Measurements from ENCODE around the gene ARHGAP33.
A peak's percentile ranks its signal among the peaks of the same experiment; 100 is the strongest.
"Not testable (repeated sequence)": the region's sequence is repeated elsewhere in the genome, so short reads cannot be mapped to it uniquely, and the experiment has no call there.

The ARHGAP33 gene

DNA sequence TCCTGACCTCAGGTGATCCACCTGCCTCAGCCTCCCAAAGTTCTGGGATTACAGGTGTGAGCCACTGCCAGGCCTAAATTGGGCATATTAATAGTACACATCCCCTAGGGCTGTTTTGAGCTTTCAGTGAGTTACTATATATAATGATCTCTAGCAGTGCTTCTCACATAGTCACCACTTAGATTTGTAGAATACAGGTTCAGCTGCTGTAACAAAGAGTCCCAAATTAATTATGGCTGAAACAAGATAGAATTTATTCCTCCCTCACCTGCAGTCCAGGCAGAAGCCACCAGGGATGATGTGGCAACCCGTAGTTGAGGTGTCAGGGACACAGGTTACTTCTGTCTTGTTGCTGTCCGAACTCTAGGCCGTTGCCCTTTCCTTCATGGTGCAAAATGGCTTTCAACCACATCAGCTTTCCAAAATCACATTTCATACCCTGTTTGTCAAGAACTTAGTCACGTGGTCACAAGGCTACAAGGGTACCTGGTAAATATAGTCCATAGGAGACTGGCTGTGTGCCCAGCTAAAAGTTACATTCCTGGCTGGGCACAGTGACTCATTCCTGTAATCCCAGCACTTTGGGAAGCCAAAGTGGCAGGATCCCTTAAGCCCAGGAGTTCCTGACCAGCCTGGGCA is 14.5 kb upstream of the ARHGAP33 start:
- no peak for DNase-seq (ENCODE audit: low spot score)
- in situ Hi-C loops (cut with MboI; ENCODE audit: low sequenced_read_pairs, unreplicated experiment), result no loop called here
- TF ChIP-seq, protein P1, sequence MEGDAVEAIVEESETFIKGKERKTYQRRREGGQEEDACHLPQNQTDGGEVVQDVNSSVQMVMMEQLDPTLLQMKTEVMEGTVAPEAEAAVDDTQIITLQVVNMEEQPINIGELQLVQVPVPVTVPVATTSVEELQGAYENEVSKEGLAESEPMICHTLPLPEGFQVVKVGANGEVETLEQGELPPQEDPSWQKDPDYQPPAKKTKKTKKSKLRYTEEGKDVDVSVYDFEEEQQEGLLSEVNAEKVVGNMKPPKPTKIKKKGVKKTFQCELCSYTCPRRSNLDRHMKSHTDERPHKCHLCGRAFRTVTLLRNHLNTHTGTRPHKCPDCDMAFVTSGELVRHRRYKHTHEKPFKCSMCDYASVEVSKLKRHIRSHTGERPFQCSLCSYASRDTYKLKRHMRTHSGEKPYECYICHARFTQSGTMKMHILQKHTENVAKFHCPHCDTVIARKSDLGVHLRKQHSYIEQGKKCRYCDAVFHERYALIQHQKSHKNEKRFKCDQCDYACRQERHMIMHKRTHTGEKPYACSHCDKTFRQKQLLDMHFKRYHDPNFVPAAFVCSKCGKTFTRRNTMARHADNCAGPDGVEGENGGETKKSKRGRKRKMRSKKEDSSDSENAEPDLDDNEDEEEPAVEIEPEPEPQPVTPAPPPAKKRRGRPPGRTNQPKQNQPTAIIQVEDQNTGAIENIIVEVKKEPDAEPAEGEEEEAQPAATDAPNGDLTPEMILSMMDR (IDR thresholded peaks at IDR 0.05; ENCODE audit: borderline replicate concordance, control extremely low read depth, extremely low read depth, insufficient read depth, missing control alignments), result no peak

DNA sequence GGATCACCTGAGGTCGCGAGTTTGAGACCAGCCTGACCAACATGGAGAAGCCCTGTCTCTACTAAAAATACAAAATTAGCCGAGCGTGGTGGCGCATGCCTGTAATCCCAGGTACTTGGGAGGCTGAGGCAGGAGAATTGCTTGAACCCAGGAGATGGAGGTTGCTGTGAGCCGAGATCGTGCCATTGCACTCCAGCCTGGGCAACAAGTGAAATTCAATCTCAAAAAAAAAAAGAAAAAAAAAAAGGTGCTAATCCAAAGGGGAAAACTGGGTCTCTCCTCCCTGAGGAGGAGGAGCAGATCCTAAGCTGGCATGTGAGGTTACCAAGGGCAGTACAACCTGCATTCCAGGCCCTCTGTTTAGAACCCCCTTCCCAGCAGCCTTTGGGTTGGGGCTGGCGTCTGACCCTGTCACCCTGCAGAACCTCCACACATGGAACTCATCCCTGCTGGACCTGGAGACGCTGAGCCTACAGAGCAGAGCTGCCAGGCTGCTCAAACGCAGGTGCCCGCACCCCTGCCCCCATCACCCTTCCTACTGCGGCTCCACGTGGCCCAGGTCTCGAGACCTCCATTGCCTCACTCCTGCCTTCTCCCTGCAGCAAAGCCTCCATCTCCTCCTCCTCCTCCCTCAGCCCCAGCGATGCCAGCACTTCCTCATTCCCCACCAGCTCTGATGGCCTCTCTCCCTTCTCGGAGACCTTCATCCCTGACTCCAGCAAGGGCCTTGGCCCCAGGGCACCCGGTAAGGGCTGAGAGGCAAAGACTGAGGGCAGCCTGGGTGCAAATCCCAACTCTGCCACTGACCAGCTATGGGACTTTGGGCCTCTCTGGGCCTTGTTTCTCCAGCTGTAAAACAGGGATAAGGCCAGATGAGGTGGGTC is 10.7 kb upstream of the ARHGAP33 start:
- in situ Hi-C loops (cut with MboI; ENCODE audit: low sequenced_read_pairs, unreplicated experiment), result no loop called here
- TF ChIP-seq, protein P1 (IDR thresholded peaks at IDR 0.05; ENCODE audit: borderline replicate concordance, control extremely low read depth, extremely low read depth, insufficient read depth, missing control alignments), result no peak
- no peak for DNase-seq (ENCODE audit: low spot score)

DNA sequence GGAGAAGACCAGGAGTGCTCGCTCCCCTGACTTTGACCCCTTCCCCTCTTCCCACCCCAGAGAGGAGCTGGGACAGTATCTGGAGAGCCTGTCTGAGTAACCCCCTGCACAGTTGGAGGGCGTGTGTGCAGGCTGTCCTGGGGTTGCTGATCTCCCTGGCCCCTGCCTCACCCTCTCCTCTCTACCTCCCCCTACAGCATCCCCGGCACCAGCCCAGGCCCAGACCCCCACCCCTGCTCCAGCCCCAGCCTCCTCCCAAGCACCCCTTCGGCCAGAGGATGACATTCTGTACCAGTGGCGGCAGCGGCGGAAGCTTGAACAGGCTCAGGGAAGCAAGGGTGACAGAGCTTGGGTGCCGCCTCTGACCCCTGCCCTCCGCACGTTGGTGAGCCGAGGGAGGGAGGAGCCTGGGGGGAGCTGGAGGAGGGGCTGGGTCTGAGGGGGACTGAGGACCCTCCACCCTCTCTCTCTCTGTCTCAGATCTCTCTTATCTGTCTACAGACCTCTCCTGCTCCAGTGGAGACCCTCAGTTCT is 8.7 kb upstream of the ARHGAP33 start:
- no peak for DNase-seq (ENCODE audit: low spot score)
- TF ChIP-seq, protein P1 (IDR thresholded peaks at IDR 0.05; ENCODE audit: borderline replicate concordance, control extremely low read depth, extremely low read depth, insufficient read depth, missing control alignments), result no peak
- in situ Hi-C loops (cut with MboI; ENCODE audit: low sequenced_read_pairs, unreplicated experiment), result no loop called here

DNA sequence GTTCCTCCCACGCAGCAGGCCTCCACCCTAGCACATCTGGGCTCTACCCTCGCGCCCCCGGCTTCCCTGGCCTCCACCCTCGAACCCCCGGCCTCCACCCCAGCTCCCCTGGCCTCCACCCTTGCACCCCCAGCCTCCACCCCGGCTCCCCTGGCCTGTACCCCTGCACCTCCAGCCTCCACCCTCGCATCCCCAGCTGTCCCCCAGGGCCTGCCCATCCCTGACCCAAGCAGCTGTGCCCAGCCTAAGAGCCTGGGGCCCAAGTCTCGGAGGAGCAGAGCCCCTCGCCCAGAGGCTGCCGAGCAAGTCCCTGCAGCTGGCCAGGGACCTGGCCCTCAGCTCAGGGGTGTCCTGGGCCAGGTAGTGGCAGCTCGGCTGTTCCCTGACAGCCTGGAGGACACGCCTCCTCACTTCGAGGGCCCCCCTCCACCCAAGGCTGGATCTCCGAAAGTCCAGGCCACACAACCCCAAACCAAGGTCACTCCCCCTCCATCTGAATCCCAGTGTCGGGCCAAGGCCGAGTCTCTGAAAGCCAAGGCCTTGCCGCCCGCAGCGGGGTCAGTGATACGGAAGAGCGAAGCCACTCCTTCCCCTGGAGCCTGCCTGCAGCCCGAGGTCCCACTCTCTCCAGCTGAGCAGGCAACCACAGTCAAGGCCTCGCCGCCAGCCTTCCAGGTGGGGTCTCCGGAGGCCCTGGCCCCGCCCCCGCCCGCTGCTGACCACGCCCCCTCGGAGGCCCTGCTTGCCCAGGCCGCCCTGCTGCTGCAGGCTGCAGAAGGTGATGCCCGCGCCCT is 7.9 kb upstream of the ARHGAP33 start:
- DNase-seq (ENCODE audit: low spot score), result peak; percentile 44
- TF ChIP-seq, protein P1 (IDR thresholded peaks at IDR 0.05; ENCODE audit: borderline replicate concordance, control extremely low read depth, extremely low read depth, insufficient read depth, missing control alignments), result no peak

DNA sequence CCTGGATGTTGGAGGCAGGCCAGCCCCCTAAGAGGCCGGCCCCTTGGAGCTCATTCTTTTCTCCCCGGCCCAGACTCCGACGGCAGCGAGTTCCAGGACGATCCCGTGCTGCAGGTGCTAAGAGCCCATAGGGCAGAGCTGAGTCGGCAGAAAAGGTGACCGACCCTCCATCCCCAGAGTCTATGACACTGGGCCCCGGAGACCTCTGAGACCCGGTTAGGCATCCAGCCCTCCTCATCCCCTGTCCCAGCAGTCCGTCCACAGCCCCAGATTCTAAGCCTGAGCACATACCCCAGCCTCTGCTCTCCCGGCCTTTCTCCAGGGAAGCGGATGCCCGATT is 7.3 kb upstream of the ARHGAP33 start:
- TF ChIP-seq, protein P1 (IDR thresholded peaks at IDR 0.05; ENCODE audit: borderline replicate concordance, control extremely low read depth, extremely low read depth, insufficient read depth, missing control alignments), result no peak
- no peak for DNase-seq (ENCODE audit: low spot score)
- in situ Hi-C loops (cut with MboI; ENCODE audit: low sequenced_read_pairs, unreplicated experiment), result no loop called here

More for the DNA sequence above, 7.9 kb upstream of the ARHGAP33 start:
- in situ Hi-C loops (cut with MboI; ENCODE audit: low sequenced_read_pairs, unreplicated experiment), result no loop called here

DNA sequence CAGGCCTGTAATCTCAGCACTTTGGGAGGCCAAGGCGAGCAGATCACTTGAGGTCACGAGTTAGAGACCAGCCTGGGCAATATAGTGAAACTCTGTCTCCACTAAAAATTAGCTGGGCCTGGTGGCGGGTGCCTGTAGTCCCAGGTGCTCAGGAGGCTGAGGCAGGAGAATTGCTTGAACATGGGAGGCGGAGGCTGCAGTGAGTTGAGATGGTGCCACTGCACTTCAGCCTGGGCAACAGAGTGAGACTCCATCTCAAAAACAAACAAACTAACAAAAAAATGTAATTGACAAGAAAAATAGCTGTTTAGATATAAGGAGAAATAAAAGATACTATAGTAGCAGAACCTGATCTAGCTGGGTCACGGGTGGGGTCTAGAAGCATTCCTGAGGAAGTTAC is 3.0 kb upstream of the ARHGAP33 start:
- in situ Hi-C loops (cut with MboI; ENCODE audit: low sequenced_read_pairs, unreplicated experiment); DNase-seq (ENCODE audit: low spot score): not testable (repeated sequence)

Data from GM13976 (cell line).